HuH-7 (cell line): ENCODE measurements around the gene ETS1.

Experiments
- DNase-seq: peaks from one replicate; pipeline ENCODE4 v3.0.0; 2011; ENCODE audit warnings: low spot score

ETS1 gene

DNA sequence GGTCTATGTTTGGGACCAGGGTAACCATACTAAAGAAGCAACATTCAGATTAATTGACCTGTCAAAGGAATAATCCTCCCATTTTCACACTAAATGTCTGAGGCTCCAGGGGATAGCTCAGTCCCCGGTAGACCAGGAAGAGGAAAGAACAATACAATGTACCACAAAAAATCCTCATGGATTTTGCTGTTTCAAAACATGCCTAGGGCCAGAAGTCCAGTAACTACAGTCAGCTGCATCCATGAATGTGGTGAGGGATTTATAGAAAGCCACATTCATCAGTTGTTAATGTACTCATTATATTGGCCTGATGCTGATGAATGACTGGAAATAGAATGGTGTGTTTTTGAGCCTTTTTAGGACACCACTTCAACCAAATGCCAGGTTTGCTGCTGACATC lies 6.9 kb upstream of the ETS1 start:
- no peak for DNase-seq

GRCh38 chr11:128593281-128593680 lies 5.9 kb upstream of the ETS1 start:
- DNase-seq = no peak

DNA sequence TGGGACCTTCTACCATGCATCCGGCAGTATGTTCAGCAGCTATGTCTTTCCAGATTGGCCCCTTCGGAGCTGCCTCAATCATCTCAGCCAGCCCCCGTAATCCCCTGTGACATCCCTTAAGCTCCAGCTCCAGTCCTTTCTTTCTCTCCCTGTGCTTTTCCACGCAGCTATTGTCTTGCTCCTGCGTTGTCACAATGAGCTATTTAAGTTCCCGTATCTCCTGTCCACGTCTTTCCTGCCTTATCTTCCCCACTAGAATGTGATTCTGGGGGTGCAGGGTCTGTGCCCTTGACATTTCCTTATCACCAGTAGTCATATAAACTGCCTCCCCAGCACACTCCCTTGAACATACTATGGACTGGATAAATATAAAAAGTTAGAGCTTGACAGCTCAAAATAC lies 5.1 kb upstream of the ETS1 start:
- no peak for DNase-seq

DNA sequence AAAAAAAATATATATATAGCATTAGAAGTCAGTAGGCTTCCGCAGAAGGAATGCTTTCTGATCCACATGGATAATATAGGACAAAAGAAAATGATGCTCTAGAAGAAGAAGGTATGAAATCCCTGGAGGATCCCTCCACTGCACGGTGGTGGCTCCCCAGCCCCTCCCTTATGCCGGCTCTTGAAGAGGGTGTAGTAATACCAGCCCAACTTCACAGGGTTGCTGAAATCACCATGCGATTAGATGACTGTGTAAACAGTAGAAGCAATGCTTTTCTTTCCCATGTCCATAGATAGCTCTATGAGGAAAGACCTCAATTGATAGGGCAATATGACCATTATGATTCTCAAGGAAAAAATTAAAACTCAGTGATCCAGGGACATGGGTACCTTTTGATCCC lies 3.2 kb upstream of the ETS1 start:
- DNase-seq = no peak

DNA sequence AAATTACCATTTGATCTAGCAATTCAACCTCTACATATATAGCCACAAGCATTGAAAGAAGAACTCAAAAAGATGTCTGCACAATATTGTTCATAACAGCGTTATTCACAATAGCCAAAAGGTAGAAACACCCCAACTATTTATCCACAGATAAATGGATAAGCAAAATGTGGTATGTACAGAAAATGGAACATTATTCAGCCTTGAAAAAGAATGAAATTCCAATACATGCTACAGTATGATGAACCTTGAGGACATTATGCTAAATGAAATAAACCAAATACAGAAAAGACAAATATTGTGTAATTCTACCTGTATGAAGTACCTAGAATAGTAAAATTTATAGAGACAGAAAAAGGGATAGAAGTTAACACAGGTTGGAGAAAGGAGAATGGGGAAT lies 2.6 kb upstream of the ETS1 start:
- no peak for DNase-seq

DNA sequence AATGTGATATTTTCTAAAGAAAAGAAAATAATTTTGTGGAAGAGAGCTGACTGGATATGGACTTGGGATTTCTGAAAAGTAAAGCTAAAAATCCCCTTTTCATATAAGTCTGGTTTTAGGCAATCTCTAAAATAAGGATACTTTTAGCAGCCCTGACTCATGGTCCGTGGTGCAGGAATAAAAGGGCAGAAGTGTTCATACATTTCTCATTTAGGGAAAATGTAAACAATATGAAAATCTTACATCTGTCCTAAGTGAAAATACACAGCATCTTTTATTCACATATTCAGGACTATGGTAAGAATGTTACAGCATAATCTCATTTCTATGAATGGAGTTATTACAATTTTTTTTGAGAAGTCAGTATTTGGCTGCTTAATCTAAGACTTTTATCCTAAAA lies 735 bp upstream of the ETS1 start:
- DNase-seq = no peak

DNA sequence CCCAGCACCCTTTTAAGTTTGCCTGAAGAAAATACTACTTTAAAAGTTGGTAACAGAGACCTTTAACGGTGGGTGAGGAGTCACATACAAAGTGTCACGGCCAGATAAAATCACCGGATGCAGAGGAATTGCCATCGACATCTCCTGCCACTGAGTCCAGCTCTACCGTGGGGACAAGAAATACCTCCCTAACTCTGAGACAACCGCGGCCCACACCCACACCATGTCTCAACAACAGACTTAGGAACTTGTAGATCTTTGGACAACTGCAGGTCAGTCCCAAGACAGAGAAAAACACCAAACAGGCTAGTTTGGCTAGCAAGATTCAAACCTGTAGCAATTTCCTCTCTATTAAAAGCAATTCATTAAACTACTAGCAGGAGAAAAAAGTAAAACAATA lies 669 bp downstream of the ETS1 start:
- no peak for DNase-seq

- DNase-seq = no peak
Measured at GRCh38 chr11:128585498-128586238, 1.7 kb downstream of the ETS1 start.

DNA sequence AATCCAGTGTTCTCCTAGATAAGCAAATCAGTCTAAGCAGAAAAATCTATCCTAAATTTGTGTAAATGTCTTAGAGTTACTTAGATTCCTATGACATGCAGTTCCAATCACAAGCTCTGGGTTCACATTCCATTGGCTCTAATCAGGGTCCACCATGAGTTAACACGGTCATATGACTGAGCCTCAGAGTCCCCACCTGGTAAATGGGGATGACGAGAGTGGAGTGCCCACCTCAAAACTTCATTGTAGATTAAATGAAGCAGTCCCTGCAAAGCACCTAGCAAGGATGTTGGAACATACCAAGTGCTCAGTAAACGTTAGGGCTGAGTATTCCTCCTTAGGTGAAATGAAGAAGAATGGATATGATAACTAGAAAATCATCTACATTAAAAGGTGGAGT lies 3.1 kb downstream of the ETS1 start:
- no peak for DNase-seq

DNA sequence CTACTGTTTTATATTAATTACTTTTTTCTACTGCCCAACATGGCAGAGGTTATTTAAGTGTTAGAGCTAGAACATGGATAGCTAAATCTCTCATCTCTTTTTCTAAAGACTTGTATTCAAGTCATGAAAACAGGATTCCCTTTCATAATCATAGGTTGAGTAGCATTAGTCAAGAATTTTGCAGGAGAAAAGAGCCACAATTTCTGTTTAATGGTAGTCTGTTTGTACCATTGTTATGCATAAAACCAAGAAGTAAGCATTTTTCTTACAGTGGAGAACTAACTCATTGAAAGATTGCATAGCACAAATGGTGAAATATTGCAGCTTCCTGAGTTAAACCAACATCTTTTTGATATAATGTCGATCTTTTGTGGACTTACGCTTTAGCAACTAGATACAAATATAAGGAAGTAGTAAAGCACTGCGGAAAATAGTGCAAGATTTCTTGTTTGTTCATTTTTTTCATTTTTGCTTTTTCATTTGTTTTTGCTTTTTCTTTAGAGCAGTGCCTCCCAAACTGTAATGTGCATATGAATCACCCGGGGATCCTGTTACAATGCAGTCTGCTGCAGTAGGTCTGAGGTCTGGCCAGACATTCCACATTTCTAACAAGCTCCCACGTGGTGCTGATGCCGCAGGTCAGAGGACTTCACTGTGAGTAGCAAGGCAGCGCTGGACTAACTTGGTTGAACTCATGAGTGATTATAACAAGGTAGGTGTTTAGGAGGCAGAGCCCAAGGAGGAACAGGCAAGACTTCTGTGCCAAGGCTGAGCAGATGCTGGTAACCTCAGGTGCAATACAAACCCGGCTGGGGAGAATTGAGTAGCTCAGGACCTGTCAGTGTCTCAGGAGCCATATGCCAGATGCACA lies 4.6 kb downstream of the ETS1 start:
- DNase-seq = no peak

DNA sequence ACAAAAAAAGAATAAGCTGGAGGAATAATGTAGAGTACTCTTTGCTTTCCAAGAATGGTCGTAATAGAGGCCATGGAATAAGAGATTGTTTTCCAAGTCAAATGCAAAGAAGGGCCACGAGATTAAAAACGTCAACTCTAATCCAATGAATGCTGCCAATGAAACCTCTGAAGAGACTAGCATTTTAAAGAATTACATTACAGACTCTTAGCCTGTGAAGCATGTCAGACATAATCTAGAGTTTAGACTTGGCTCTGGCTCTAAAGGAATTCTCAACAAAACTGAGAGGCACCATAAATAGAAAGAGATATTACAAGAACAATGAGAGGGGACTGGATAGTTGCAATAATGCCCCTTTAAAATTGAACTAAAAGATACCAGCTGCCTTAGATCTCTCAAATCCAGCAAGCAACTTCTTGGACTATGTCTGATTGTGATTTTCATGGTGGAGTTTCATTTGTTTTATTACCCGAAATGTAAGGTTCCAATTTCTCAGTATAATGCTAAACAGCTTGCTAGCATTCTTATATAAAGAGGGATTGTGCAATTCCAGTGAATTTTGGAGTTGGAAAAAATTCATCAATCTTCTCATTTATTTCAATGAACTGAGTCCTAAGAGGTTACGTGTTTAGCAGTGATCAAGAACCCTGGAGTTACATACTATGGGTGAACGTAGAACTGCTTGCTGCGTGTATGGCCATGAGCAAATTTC lies 5.6 kb downstream of the ETS1 start:
- no peak for DNase-seq

- DNase-seq = no peak
Measured at GRCh38 chr11:128580612-128581011, 6.7 kb downstream of the ETS1 start.

GRCh38 chr11:128579798-128580504 lies 7.4 kb downstream of the ETS1 start:
- no peak for DNase-seq

- no peak for DNase-seq
Measured at GRCh38 chr11:128576555-128576954, 10.8 kb downstream of the ETS1 start.

GRCh38 chr11:128575961-128576350 lies 11.4 kb downstream of the ETS1 start:
- no peak for DNase-seq

GRCh38 chr11:128575174-128575960 lies 12.0 kb downstream of the ETS1 start:
- DNase-seq = no peak

GRCh38 chr11:128574576-128575011 lies 12.8 kb downstream of the ETS1 start:
- no peak for DNase-seq

DNA sequence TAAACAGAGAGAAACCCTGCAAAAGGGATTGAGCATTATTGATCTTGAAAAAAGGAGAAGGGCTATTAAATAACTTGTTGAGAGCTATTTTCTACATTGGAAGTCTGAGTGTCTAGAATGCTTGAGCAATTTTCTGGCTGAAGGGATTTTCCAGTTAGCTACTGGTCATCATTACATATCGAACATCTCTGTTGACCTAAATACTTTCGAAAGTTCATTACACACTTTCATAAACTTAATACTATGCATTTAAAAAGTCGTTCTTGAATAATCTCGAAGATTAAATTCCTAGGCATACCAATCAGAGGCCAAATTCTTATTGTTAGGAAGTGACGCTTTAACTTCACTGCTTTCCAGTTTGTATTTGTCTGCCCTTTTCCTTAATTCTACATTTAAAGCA lies 13.7 kb downstream of the ETS1 start:
- DNase-seq = no peak

GRCh38 chr11:128572965-128573364 lies 14.4 kb downstream of the ETS1 start:
- DNase-seq = no peak

DNA sequence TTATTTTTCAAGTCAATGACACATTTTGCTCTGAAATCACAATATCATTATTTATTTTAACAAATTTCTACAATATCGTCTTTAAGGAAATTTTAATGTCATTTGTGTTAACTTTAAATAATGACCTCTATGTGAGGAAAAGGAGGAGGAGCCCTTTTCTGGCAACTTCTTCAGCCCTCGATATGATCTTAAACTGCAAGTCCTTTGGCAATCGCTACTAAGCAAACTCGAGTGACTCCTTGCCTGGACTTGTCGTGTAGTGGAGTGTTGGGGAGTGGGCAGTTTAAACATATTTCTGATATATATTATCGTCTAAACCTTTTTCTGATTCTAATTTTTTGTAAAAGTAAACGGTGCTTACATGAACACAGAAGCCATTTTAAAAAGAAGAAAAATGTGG lies 16.7 kb downstream of the ETS1 start:
- no peak for DNase-seq

DNA sequence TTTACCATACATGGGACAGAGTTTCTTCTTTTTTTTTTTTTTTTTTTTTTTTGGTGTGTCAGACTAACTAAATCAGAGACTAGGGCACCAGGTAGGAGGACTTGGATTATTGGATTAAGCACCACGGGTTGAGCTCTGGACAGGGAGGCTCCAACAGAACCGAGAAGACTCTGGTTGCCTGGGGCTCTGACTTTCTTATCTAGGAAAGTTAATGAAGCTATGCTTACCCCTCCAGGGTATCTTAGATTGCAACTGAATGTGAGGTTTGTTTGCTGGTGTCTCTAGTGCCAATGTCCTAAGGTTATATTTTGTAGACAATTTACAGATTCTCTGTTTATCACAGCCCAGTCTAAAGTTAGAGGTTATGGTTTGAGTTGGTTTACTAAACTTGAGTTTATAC lies 18.1 kb downstream of the ETS1 start:
- DNase-seq = no peak
